Measurements from ENCODE around the gene RASGEF1C.

Gene RASGEF1C

DNA sequence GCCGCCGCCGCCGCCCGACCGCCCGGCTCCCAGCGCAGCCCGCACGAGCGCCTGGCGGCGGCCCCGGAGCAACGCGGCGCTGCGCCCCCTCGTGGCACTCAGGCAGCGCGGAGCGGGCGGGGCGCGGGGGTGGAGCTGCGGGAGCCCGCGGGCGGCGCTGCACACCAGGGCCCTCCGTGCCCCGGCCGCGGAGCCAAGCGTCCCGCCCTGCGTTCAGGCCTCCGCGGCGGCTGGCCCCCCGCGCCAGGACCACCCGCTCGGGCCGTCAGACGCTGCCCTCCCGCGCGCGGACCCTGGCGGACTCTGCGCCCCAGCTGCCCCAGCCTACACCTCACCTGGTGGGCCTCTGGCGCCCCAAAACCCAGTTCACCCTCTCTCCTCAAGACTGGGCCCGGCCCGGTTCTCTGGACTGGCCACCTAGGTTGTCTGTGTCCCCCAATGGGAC is at the start of gene RASGEF1C:
RASGEF1C (minus strand) TSS at position 75 of the 445 bp plus-strand sequence. CDS start 71,159 bp downstream, outside the sequence.
- no peaks in the 10 kb centered on the region for H4K20me1 ChIP-seq (ENCODE audit: insufficient read depth, low read length)
- H3K36me3 ChIP-seq (replicated peaks; ENCODE audit: low read depth, low read length), result no peaks in the 10 kb centered on the region
- H2AFZ ChIP-seq (ENCODE audit: low read depth, low read length), result no peak within 1 kb of the TSS
- TF ChIP-seq, protein P1, sequence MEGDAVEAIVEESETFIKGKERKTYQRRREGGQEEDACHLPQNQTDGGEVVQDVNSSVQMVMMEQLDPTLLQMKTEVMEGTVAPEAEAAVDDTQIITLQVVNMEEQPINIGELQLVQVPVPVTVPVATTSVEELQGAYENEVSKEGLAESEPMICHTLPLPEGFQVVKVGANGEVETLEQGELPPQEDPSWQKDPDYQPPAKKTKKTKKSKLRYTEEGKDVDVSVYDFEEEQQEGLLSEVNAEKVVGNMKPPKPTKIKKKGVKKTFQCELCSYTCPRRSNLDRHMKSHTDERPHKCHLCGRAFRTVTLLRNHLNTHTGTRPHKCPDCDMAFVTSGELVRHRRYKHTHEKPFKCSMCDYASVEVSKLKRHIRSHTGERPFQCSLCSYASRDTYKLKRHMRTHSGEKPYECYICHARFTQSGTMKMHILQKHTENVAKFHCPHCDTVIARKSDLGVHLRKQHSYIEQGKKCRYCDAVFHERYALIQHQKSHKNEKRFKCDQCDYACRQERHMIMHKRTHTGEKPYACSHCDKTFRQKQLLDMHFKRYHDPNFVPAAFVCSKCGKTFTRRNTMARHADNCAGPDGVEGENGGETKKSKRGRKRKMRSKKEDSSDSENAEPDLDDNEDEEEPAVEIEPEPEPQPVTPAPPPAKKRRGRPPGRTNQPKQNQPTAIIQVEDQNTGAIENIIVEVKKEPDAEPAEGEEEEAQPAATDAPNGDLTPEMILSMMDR (IDR thresholded peaks at IDR 0.05; ENCODE audit: low read depth, low read length), result no peak
- TF ChIP-seq EZH2phosphoT487 (IDR thresholded peaks at IDR 0.05; ENCODE audit: low read depth), result no peak
- H3K27me3 ChIP-seq (ENCODE audit: low read depth, low read length), result no peaks in the 10 kb centered on the region
- H3K27ac ChIP-seq (ENCODE audit: low read length), result no peak within 1 kb of the TSS
- no peak within 1 kb of the TSS for H3K4me3 ChIP-seq (ENCODE audit: low read length)
- H3K9me3 ChIP-seq (ENCODE audit: insufficient read depth, low read length), result no peaks in the 10 kb centered on the region
- H3K4me1 ChIP-seq (ENCODE audit: low read length), result no peaks in the 10 kb centered on the region
- no peak within 1 kb of the TSS for H3K9ac ChIP-seq (ENCODE audit: low read length)
- H3K4me2 ChIP-seq (ENCODE audit: low read length), result no peak within 1 kb of the TSS
- no peaks in the 10 kb centered on the region for H3K79me2 ChIP-seq (ENCODE audit: low read length)

DNA sequence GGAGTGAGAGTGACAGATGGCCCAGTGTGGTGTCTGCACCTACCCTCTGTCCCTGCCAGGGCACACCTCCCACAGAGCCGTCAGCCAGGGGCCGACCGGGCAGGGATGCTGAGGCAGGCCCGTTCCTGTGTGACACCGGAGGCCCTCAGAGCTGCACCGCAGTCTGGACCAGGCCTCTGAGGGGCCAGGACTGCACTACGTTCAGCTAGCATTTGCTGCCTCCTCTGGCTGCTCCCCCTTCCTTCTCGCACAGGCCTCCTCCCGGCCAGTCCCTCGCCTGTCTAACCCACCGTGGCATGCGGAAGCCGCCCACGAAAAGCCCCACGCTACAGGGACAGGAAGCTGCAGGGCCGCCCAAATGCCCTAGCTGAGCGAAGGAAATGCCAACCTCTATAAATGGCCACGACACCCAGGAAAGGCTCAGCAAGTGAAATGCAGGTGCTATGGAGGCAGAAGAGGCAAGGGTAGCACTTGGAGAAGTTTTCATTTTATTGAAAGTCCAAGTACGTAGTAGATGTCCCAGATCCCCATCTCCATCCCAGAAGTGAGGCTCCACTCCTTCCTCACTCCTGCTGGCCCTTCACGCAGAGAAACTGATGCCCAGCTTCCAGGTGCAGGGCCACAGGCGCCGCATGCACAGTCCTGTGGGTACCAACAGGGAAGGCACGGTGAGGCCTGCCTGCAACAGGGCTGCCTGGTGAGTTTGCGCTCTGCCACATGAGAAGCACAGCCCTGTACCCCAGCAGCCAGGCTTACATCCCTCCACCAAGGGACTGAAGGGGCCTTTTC is 44.2 kb upstream of the RASGEF1C start:
- no peak overlapping the region for H3K27ac ChIP-seq (ENCODE audit: low read length)
- peaks cover 94% of the 10 kb centered on the region for H3K36me3 ChIP-seq (replicated peaks; ENCODE audit: low read depth, low read length)
- no peaks in the 10 kb centered on the region for H4K20me1 ChIP-seq (ENCODE audit: insufficient read depth, low read length)
- H3K4me2 ChIP-seq (ENCODE audit: low read length), result no peak overlapping the region
- no peaks in the 10 kb centered on the region for H3K79me2 ChIP-seq (ENCODE audit: low read length)
- H2AFZ ChIP-seq (ENCODE audit: low read depth, low read length), result no peak overlapping the region
- no peak overlapping the region for H3K9ac ChIP-seq (ENCODE audit: low read length)
- peaks cover 53% of the 10 kb centered on the region for H3K9me3 ChIP-seq (ENCODE audit: insufficient read depth, low read length)
- no peaks in the 10 kb centered on the region for H3K4me1 ChIP-seq (ENCODE audit: low read length)
- H3K4me3 ChIP-seq (ENCODE audit: low read length), result no peak overlapping the region
- H3K27me3 ChIP-seq (ENCODE audit: low read depth, low read length), result no peaks in the 10 kb centered on the region
- TF ChIP-seq, protein P1 (IDR thresholded peaks at IDR 0.05; ENCODE audit: low read depth, low read length), result no peak

DNA sequence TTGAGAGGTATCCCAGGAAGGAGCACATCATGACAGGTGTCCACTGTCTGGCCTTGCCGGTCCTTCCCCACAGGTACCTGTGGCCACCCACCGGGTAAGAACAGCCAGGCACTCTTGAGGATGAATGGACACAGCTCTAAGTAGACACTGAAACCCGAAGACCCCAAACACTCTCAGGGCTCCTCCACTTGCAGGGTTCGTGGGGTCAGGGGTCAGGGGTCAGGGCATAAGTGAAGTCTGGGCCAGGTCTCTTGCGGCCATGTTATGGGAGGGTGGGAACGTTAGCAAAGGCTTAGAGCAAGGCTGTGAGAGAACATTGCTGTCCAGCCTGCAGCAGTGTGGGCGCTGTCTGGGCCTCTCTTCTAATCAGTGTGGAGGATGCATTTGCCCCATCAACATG is 42.9 kb upstream of the RASGEF1C start:
- Histone ChIP-seq H3K27ac (ENCODE audit: low read length) (no peak overlapping the region), H3K9me3 (ENCODE audit: insufficient read depth, low read length) (peaks cover 45% of the 10 kb centered on the region), H2AFZ (ENCODE audit: low read depth, low read length) (no peak overlapping the region), H3K9ac (ENCODE audit: low read length) (no peak overlapping the region), H3K36me3 (replicated peaks; ENCODE audit: low read depth, low read length) (peaks cover 93% of the 10 kb centered on the region), H3K27me3 (ENCODE audit: low read depth, low read length) (no peaks in the 10 kb centered on the region), H3K79me2 (ENCODE audit: low read length) (no peaks in the 10 kb centered on the region), H4K20me1 (ENCODE audit: insufficient read depth, low read length) (no peaks in the 10 kb centered on the region), H3K4me2 (ENCODE audit: low read length) (no peak overlapping the region), H3K4me1 (ENCODE audit: low read length) (no peaks in the 10 kb centered on the region), H3K4me3 (ENCODE audit: low read length) (no peak overlapping the region)
- TF ChIP-seq, protein P1 (IDR thresholded peaks at IDR 0.05; ENCODE audit: low read depth, low read length), result no peak
- no peak for TF ChIP-seq EZH2phosphoT487 (IDR thresholded peaks at IDR 0.05; ENCODE audit: low read depth)

DNA sequence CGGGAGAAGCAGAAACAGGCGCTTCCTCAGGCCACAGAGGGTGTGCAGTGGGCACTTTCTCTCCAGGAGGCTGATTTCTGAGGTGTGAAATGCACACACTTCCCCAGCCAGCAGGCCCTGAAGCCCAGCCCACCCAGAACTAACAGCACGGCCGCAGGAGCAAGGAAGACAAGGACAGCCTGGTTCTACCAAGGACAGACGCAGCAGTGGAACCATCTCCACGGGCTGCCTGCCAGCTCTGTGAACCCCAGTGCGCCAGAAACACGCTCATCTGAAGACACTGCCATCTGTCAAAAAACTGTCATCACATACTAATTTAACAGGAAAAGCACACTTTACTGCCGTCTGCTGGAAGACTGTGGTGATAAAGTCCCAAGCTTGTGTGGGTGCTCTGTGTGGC is 42.1 kb upstream of the RASGEF1C start:
- H3K4me3 ChIP-seq (ENCODE audit: low read length), result no peak overlapping the region
- peaks cover 45% of the 10 kb centered on the region for H3K9me3 ChIP-seq (ENCODE audit: insufficient read depth, low read length)
- no peaks in the 10 kb centered on the region for H4K20me1 ChIP-seq (ENCODE audit: insufficient read depth, low read length)
- no peaks in the 10 kb centered on the region for H3K79me2 ChIP-seq (ENCODE audit: low read length)
- H3K36me3 ChIP-seq (replicated peaks; ENCODE audit: low read depth, low read length), result peaks cover 91% of the 10 kb centered on the region
- no peak overlapping the region for H3K27ac ChIP-seq (ENCODE audit: low read length)
- H3K9ac ChIP-seq (ENCODE audit: low read length), result no peak overlapping the region
- no peaks in the 10 kb centered on the region for H3K27me3 ChIP-seq (ENCODE audit: low read depth, low read length)
- no peaks in the 10 kb centered on the region for H3K4me1 ChIP-seq (ENCODE audit: low read length)
- H2AFZ ChIP-seq (ENCODE audit: low read depth, low read length), result no peak overlapping the region
- no peak overlapping the region for H3K4me2 ChIP-seq (ENCODE audit: low read length)
- TF ChIP-seq, protein P1 (IDR thresholded peaks at IDR 0.05; ENCODE audit: low read depth, low read length), result no peak
- TF ChIP-seq EZH2phosphoT487 (IDR thresholded peaks at IDR 0.05; ENCODE audit: low read depth), result no peak
